ENCODE results near the gene TP73.

GRCh38 chr1:3695326-3696217 is 43.3 kb downstream of the TP73 start:
- TF ChIP-seq CTCF (conservative IDR thresholded peaks at IDR 0.05) (peak; percentile 88), EZH2 (IDR thresholded peaks at IDR 0.05; ENCODE audit: low read depth) (no peak)
